LHCN-M2 (cell line): ENCODE data around the gene SLC25A39. TPM values are rescaled to one million over a fixed set of nuclear protein-coding genes. Genes with fewer than 3 reads are reported as not detected.
"Not testable (repeated sequence)": the region's sequence is repeated elsewhere in the genome, so short reads cannot be mapped to it uniquely, and the experiment has no call there.

Experiments used
- DNase-seq: peaks from one replicate; pipeline ENCODE4 v3.0.0-alpha.2; 2012; ENCODE audit warnings: low read depth
- total RNA-seq: library from RNA; depleted of rRNA; stranded (reverse); fragments of >200 nt; gene quantifications from 2 replicates; pipeline ENCODE4 v1.2.3, GENCODE V29; 2014

SLC25A39 gene
- total RNA-seq, 1 experiment from 2014 or later, result 113 TPM

- no peak for DNase-seq
Measured at GRCh38 chr17:44335564-44335963, 10.9 kb upstream of the SLC25A39 start.

- DNase-seq, result no peak
Measured at GRCh38 chr17:44334727-44335126, 10.1 kb upstream of the SLC25A39 start.

GRCh38 chr17:44334315-44334714 is 9.7 kb upstream of the SLC25A39 start:
- DNase-seq, result no peak

GRCh38 chr17:44333371-44333770 is 8.7 kb upstream of the SLC25A39 start:
- no peak for DNase-seq

- peak; percentile 72 for DNase-seq
Measured at GRCh38 chr17:44331249-44331760, 6.7 kb upstream of the SLC25A39 start.

- DNase-seq, result not testable (repeated sequence)
Measured at GRCh38 chr17:44330263-44330662, 5.6 kb upstream of the SLC25A39 start.

- DNase-seq, result not testable (repeated sequence)
Measured at GRCh38 chr17:44329516-44329915, 4.9 kb upstream of the SLC25A39 start.

GRCh38 chr17:44327715-44328449 is 3.3 kb upstream of the SLC25A39 start:
- DNase-seq, result no peak

GRCh38 chr17:44326861-44327444 is 2.3 kb upstream of the SLC25A39 start:
- DNase-seq, result peak; percentile 95

GRCh38 chr17:44324092-44324570 is 492 bp downstream of the SLC25A39 start:
- DNase-seq, result no peak

- no peak for DNase-seq
Measured at GRCh38 chr17:44323359-44324091, 1.1 kb downstream of the SLC25A39 start.

GRCh38 chr17:44322236-44322895 is 2.3 kb downstream of the SLC25A39 start:
- no peak for DNase-seq

- DNase-seq, result no peak
Measured at GRCh38 chr17:44321246-44322120, 3.1 kb downstream of the SLC25A39 start.

- DNase-seq, result no peak
Measured at GRCh38 chr17:44320066-44320465, 4.6 kb downstream of the SLC25A39 start.

GRCh38 chr17:44318077-44318892 is 6.3 kb downstream of the SLC25A39 start:
- no peak for DNase-seq

- DNase-seq, result no peak
Measured at GRCh38 chr17:44317545-44317944, 7.1 kb downstream of the SLC25A39 start.

- DNase-seq, result no peak
Measured at GRCh38 chr17:44315760-44316731, 8.6 kb downstream of the SLC25A39 start.

- DNase-seq, result no peak
Measured at GRCh38 chr17:44314869-44315661, 9.6 kb downstream of the SLC25A39 start.
